Naive thymus-derived CD4-positive, alpha-beta T cell (primary cell): ENCODE data around the gene SV2C. TPM values are rescaled to one million over a fixed set of nuclear protein-coding genes. Genes with fewer than 3 reads are reported as not detected.

ENCODE experiments used
- ATAC-seq: fragments of 150-1000 bp; cut with Tn5 transposase; 2 replicates; pipeline ENCODE4 v1.10.0; 2021; ENCODE audit warnings: mild to moderate bottlenecking, moderate library complexity
- CTCF ChIA-PET: fragments of 350-600 bp; sonication (Branson Sonifier 250); formaldehyde crosslinking; loops from one replicate; lab custom pipeline; 2021; ENCODE audit warnings: antibody characterized with exemption; lab: Charles Lee
- POLR2A ChIA-PET: fragments of 350-600 bp; sonication (Branson Sonifier 250); formaldehyde crosslinking; loops from one replicate; lab custom pipeline; 2021; ENCODE audit warnings: antibody characterized with exemption, inconsistent platforms; lab: Charles Lee
- DNase-seq, 9 donors: peaks; one replicate each; pipeline versions ENCODE4 v3.0.0 to v3.0.0-alpha.2; 2020 to 2022; ENCODE audit warnings: mixed read lengths in 1 of 9
- H3K27ac ChIP-seq: one replicate; pipeline ENCODE4 v1.7.0; 2013; ENCODE audit warnings: mild to moderate bottlenecking, low read depth, low read length, moderate library complexity
- H3K27me3 ChIP-seq, 2 donors: one replicate each; pipeline ENCODE4 v1.7.0; 2013; ENCODE audit warnings: low read length in 2 of 2, mild to moderate bottlenecking in 2 of 2, moderate library complexity in 2 of 2; ENCODE audit not compliant: control insufficient read depth in 2 of 2, insufficient read depth in 2 of 2
- H3K36me3 ChIP-seq, 3 experiments: 1 replicate in 2 of 3; 2 replicates in 1 of 3; pipeline ENCODE4 v1.7.0; 2013; ENCODE audit warnings: low read length in 3 of 3, mild to moderate bottlenecking in 3 of 3, moderate library complexity in 1 of 3; ENCODE audit not compliant: insufficient read depth in 3 of 3, control insufficient read depth in 2 of 3
- H3K4me1 ChIP-seq, 2 donors: one replicate each; pipeline ENCODE4 v1.7.0; 2013; ENCODE audit warnings: low read length in 2 of 2, mild to moderate bottlenecking in 2 of 2, moderate library complexity in 1 of 2; ENCODE audit not compliant: control insufficient read depth in 2 of 2, insufficient read depth in 2 of 2
- H3K4me3 ChIP-seq: 2 replicates; pipeline ENCODE4 v1.7.0; 2013; ENCODE audit warnings: mild to moderate bottlenecking, low read length
- H3K9me3 ChIP-seq, 3 experiments: 1 replicate in 2 of 3; 2 replicates in 1 of 3; pipeline ENCODE4 v1.7.0; 2013; ENCODE audit warnings: low read length in 3 of 3; ENCODE audit not compliant: control insufficient read depth in 2 of 3
- H3K27ac Mint-ChIP-seq, 9 donors: one replicate each; pipeline ENCODE4 v1.8.0; 2020 to 2022; ENCODE audit warnings: mixed read lengths in 9 of 9, mild to moderate bottlenecking in 8 of 9, moderate library complexity in 5 of 9, inconsistent platforms in 2 of 9
- H3K27me3 Mint-ChIP-seq, 5 donors: one replicate each; pipeline ENCODE4 v1.8.0; 2021 to 2022; ENCODE audit warnings: mixed read lengths in 5 of 5, mild to moderate bottlenecking in 1 of 5
- H3K36me3 Mint-ChIP-seq, 5 donors: one replicate each; pipeline ENCODE4 v1.8.0; 2020 to 2022; ENCODE audit warnings: mixed read lengths in 5 of 5, mild to moderate bottlenecking in 3 of 5, inconsistent platforms in 1 of 5
- H3K4me1 Mint-ChIP-seq, 7 donors: one replicate each; pipeline ENCODE4 v1.8.0; 2020 to 2022; ENCODE audit warnings: mixed read lengths in 7 of 7, mild to moderate bottlenecking in 3 of 7, inconsistent platforms in 1 of 7
- H3K4me3 Mint-ChIP-seq, 10 donors: one replicate each; pipeline ENCODE4 v1.8.0; 2020 to 2022; ENCODE audit warnings: mild to moderate bottlenecking in 10 of 10, mixed read lengths in 10 of 10, moderate library complexity in 6 of 10, inconsistent platforms in 2 of 10
- H3K9me3 Mint-ChIP-seq, 11 donors: one replicate each; pipeline ENCODE4 v1.8.0; 2020 to 2022; ENCODE audit warnings: mixed read lengths in 11 of 11, mild to moderate bottlenecking in 4 of 11, inconsistent platforms in 1 of 11, moderate library complexity in 1 of 11
- intact Hi-C, 2 donors: fragments of 100-400 bp; cut with micrococcal nuclease; formaldehyde crosslinking; loops; one replicate each; pipeline ENCODE4 v1.15.1; 2023
- polyA plus RNA-seq, 2 donors: library from polyadenylated mRNA; unstranded; fragments of 300-500 nt; fragmentation: Illumina TruSeq; gene quantifications; one replicate each; pipeline ENCODE4 v1.2.3, GENCODE V29; 2021
- total RNA-seq, 6 experiments: library from RNA in 5 of 6; stranded (reverse) in 5 of 6; gene quantifications; 1 replicate in 5 of 6; 2 replicates in 1 of 6; pipeline ENCODE4 v1.2.3 and lab custom pipeline; 2021 to 2026

SV2C gene
- total and polyA plus RNA-seq, 7 experiments from 2014 or later = not detected

- POLR2A ChIA-PET = interaction anchor here (1.7 kb wide), 1 partner anchor 147 kb away, joined by 5 read pairs; no protein-coding TSS in a partner anchor
- Histone ChIP-seq H3K36me3 (no peaks in the 10 kb centered on the region), H3K27me3 (no peaks in the 10 kb centered on the region), H3K27ac (no peak overlapping the region), H3K4me1 (peaks cover 29 to 36% of the 10 kb centered on the region in 2 donors), H3K4me3 (no peak overlapping the region), H3K9me3 (no peaks in the 10 kb centered on the region)
- intact Hi-C loops = no loop called here
- H3K4me3 Mint-ChIP-seq = no peak overlapping the region
- peaks cover 0 to 12% (median 0%) of the 10 kb centered on the region in 5 donors for H3K27me3 Mint-ChIP-seq
- peaks cover 0 to 5% (median 0%) of the 10 kb centered on the region in 5 donors for H3K36me3 Mint-ChIP-seq
- peaks cover 35 to 55% (median 52%) of the 10 kb centered on the region in 7 donors for H3K4me1 Mint-ChIP-seq
- CTCF ChIA-PET = no interaction called here
- no peak overlapping the region for H3K27ac Mint-ChIP-seq
- H3K9me3 Mint-ChIP-seq = no peaks in the 10 kb centered on the region
- DNase-seq (no peak), ATAC-seq (no peak)
These were observed 314.0 kb downstream of the SV2C start for GRCh38 chr5:76397200-76397599.

- Mint-ChIP-seq H3K27ac (no peak overlapping the region), H3K27me3 (peaks cover 0 to 16% (median 0%) of the 10 kb centered on the region in 5 donors), H3K4me1 (peaks cover 28 to 42% (median 34%) of the 10 kb centered on the region in 7 donors), H3K36me3 (peaks cover 0 to 7% (median 0%) of the 10 kb centered on the region in 5 donors), H3K4me3 (no peak overlapping the region), H3K9me3 (peaks cover 0 to 5% (median 0%) of the 10 kb centered on the region in 11 donors)
- no peak for DNase-seq
- no peak for ATAC-seq
- CTCF ChIA-PET = no interaction called here
- Histone ChIP-seq H3K36me3 (peaks cover 0 to 8% (median 0%) of the 10 kb centered on the region in 3 experiments), H3K27ac (no peak overlapping the region), H3K4me3 (no peak overlapping the region), H3K9me3 (no peaks in the 10 kb centered on the region), H3K4me1 (peaks cover 14 to 16% of the 10 kb centered on the region in 2 donors), H3K27me3 (no peaks in the 10 kb centered on the region)
- POLR2A ChIA-PET = interaction anchor here (0.6 to 1.1 kb wide), 3 partner anchors 11 to 145 kb away, joined by 3 read pairs; no protein-coding TSS in a partner anchor
- intact Hi-C loops = no loop called here
These were observed 316.1 kb downstream of the SV2C start for GRCh38 chr5:76399268-76399667.

- no peak overlapping the region for H3K4me3 Mint-ChIP-seq
- Histone ChIP-seq H3K4me1 (peaks cover 16 to 17% of the 10 kb centered on the region in 2 donors), H3K27me3 (no peaks in the 10 kb centered on the region), H3K4me3 (no peak overlapping the region), H3K27ac (no peak overlapping the region), H3K36me3 (peaks cover 0 to 8% (median 0%) of the 10 kb centered on the region in 3 experiments), H3K9me3 (no peaks in the 10 kb centered on the region)
- ATAC-seq = no peak
- peaks cover 0 to 16% (median 0%) of the 10 kb centered on the region in 5 donors for H3K27me3 Mint-ChIP-seq
- intact Hi-C loops = loop anchor here (5.0 to 10.0 kb wide), 7 partner anchors 133 to 1166 kb away; partner anchors contain the start of genes ANKRD31 (in 1 of the 2), F2R (in 1 of the 2), HMGCR (in 1 of the 2) and POC5 (in 1 of the 2)
- peaks cover 0 to 9% (median 0%) of the 10 kb centered on the region in 5 donors for H3K36me3 Mint-ChIP-seq
- no peak for DNase-seq
- H3K9me3 Mint-ChIP-seq = peaks cover 0 to 5% (median 0%) of the 10 kb centered on the region in 11 donors
- peaks cover 24 to 42% (median 35%) of the 10 kb centered on the region in 7 donors for H3K4me1 Mint-ChIP-seq
- peak overlapping the region in 6 of 9 donors; percentile 8 to 98 (median 95) for H3K27ac Mint-ChIP-seq
- ChIA-PET POLR2A (interaction anchor here (1.7 to 5.1 kb wide), 2 partner anchors 73 to 75 kb away, joined by 4 to 29 read pairs; no protein-coding TSS in a partner anchor), CTCF (no interaction called here)
These were observed 317.3 kb downstream of the SV2C start for GRCh38 chr5:76400466-76400865.

GRCh38 chr5:76401801-76402250, 318.6 kb downstream of the SV2C start:
- intact Hi-C loops = loop anchor here (1.0 to 10.0 kb wide), 17 partner anchors 9 to 1167 kb away; partner anchors contain the start of genes POC5 (in 2 of the 2), ANKRD31 (in 1 of the 2), F2R (in 1 of the 2) and HMGCR (in 1 of the 2)
- Mint-ChIP-seq H3K27ac (peak overlapping the region; percentile 89 to 100 (median 97)), H3K4me3 (peak overlapping the region; percentile 87 to 99 (median 92)), H3K27me3 (peaks cover 0 to 14% (median 0%) of the 10 kb centered on the region in 5 donors), H3K9me3 (peaks cover 0 to 5% (median 0%) of the 10 kb centered on the region in 11 donors), H3K4me1 (peaks cover 35 to 51% (median 45%) of the 10 kb centered on the region in 7 donors), H3K36me3 (peaks cover 0 to 10% (median 0%) of the 10 kb centered on the region in 5 donors)
- ChIA-PET POLR2A (interaction anchor here (0.7 to 5.1 kb wide), 9 partner anchors 9 to 146 kb away, joined by 3 to 54 read pairs (median 13); no protein-coding TSS in a partner anchor), CTCF (interaction anchor here (0.7 to 8.8 kb wide), 8 partner anchors 8 to 141 kb away, joined by 3 to 70 read pairs (median 6); no protein-coding TSS in a partner anchor)
- no peaks in the 10 kb centered on the region for H3K27me3 ChIP-seq
- peaks cover 0 to 8% (median 0%) of the 10 kb centered on the region in 3 experiments for H3K36me3 ChIP-seq
- DNase-seq (peak in 6 of 9 donors; percentile 16 to 64 (median 19)), ATAC-seq (no peak)
- no peaks in the 10 kb centered on the region for H3K9me3 ChIP-seq
- H3K4me1 ChIP-seq = peaks cover 19 to 20% of the 10 kb centered on the region in 2 donors
- peak overlapping the region; percentile 81 for H3K4me3 ChIP-seq
- H3K27ac ChIP-seq = peak overlapping the region; percentile 94

GRCh38 chr5:76402251-76402885, 319.2 kb downstream of the SV2C start:
- peak; percentile 81 for ATAC-seq
- H3K4me3 ChIP-seq = peak overlapping the region; percentile 81
- CTCF ChIA-PET = interaction anchor here (0.7 to 8.8 kb wide), 11 partner anchors 9 to 181 kb away, joined by 3 to 70 read pairs (median 6); no protein-coding TSS in a partner anchor

More at GRCh38 chr5:76402251-76402885, 319.2 kb downstream of the SV2C start:
- DNase-seq = peak in 7 of 9 donors; percentile 41 to 92 (median 78)
- Mint-ChIP-seq H3K27me3 (peaks cover 0 to 14% (median 0%) of the 10 kb centered on the region in 5 donors), H3K4me1 (peaks cover 35 to 56% (median 50%) of the 10 kb centered on the region in 7 donors), H3K27ac (peak overlapping the region; percentile 89 to 100 (median 97)), H3K9me3 (peaks cover 0 to 5% (median 0%) of the 10 kb centered on the region in 11 donors), H3K36me3 (peaks cover 0 to 13% (median 0%) of the 10 kb centered on the region in 5 donors), H3K4me3 (peak overlapping the region; percentile 87 to 99 (median 92))
- peaks cover 0 to 8% (median 0%) of the 10 kb centered on the region in 3 experiments for H3K36me3 ChIP-seq
- intact Hi-C loops = loop anchor here (1.0 to 10.0 kb wide), 17 partner anchors 9 to 1168 kb away; partner anchors contain the start of genes POC5 (in 2 of the 2), ANKRD31 (in 1 of the 2), F2R (in 1 of the 2) and HMGCR (in 1 of the 2)
- H3K27me3 ChIP-seq = no peaks in the 10 kb centered on the region
- H3K9me3 ChIP-seq = no peaks in the 10 kb centered on the region
- POLR2A ChIA-PET = interaction anchor here (0.5 to 5.1 kb wide), 12 partner anchors 10 to 146 kb away, joined by 3 to 54 read pairs (median 9); no protein-coding TSS in a partner anchor
- H3K4me1 ChIP-seq = peaks cover 19 to 20% of the 10 kb centered on the region in 2 donors
- H3K27ac ChIP-seq = peak overlapping the region; percentile 94
